ENCODE results near the gene SNAP25.

Gene SNAP25

GRCh38 chr20:10303852-10304251 is 85.2 kb downstream of the SNAP25 start:
- Histone ChIP-seq H3K4me2 (ENCODE audit: low read depth, low read length) (no peak overlapping the region), H3K27me3 (replicated peaks; ENCODE audit: insufficient read depth, low read length) (no peaks in the 10 kb centered on the region), H3K9me3 (replicated peaks; ENCODE audit: insufficient read depth, low read length) (no peaks in the 10 kb centered on the region), H3K36me3 (replicated peaks; ENCODE audit: insufficient read depth, low read length) (no peaks in the 10 kb centered on the region), H2AFZ (ENCODE audit: low read length) (no peak overlapping the region), H3K4me3 (ENCODE audit: low read length) (no peak overlapping the region), H3K9me2 (replicated peaks; ENCODE audit: insufficient read depth, low read length) (no peaks in the 10 kb centered on the region), H3K79me2 (ENCODE audit: low read length) (no peaks in the 10 kb centered on the region), H3F3A (ENCODE audit: insufficient read depth, low read length) (no peaks in the 10 kb centered on the region), H3K4me1 (ENCODE audit: low read length) (no peaks in the 10 kb centered on the region), H3K9ac (ENCODE audit: low read length) (no peak overlapping the region), H3K27ac (ENCODE audit: low read length) (no peak overlapping the region), H4K20me1 (ENCODE audit: insufficient read depth, low read length) (no peaks in the 10 kb centered on the region)
- DNase-seq = no peak
- TF ChIP-seq CTCF (IDR thresholded peaks at IDR 0.05; ENCODE audit: low read length) (no peak), EZH2 (optimal IDR thresholded peaks at IDR 0.05; ENCODE audit: low read depth, low read length) (no peak), EZH2phosphoT487 (IDR thresholded peaks at IDR 0.05; ENCODE audit: low read length) (no peak)

DNA sequence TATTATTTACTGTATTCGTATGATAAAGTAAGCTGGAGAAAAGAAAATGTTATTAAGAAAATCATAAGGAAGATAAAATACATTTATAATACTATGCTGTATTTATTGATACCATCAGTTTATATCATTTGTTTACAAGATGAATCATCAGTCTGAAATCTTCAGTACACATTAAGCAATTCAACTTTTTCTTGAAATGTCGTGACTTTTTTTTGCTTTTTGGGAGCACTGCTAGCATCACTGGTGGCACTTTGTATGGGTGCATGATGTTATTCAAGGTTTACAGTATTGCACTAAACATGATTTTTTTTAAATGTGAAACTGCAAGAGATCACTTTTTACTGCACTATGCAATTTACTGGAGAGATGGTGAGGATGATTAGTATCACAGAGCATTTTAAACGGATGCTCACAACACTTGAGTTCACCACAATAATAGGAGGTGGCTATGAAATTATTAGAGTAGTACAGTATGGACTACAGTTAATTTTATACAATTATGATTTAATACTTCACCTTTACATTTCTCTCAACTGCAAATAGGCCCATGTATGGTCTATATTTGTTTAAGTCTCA is 85.9 kb downstream of the SNAP25 start:
- Histone ChIP-seq H3K79me2 (ENCODE audit: low read length) (no peaks in the 10 kb centered on the region), H3K36me3 (replicated peaks; ENCODE audit: insufficient read depth, low read length) (no peaks in the 10 kb centered on the region), H4K20me1 (ENCODE audit: insufficient read depth, low read length) (no peaks in the 10 kb centered on the region), H3K9me2 (replicated peaks; ENCODE audit: insufficient read depth, low read length) (no peaks in the 10 kb centered on the region), H3K9ac (ENCODE audit: low read length) (no peak overlapping the region), H3K4me1 (ENCODE audit: low read length) (no peaks in the 10 kb centered on the region), H3K27ac (ENCODE audit: low read length) (no peak overlapping the region), H3K4me3 (ENCODE audit: low read length) (no peak overlapping the region), H3F3A (ENCODE audit: insufficient read depth, low read length) (no peaks in the 10 kb centered on the region), H3K4me2 (ENCODE audit: low read depth, low read length) (no peak overlapping the region), H3K27me3 (replicated peaks; ENCODE audit: insufficient read depth, low read length) (no peaks in the 10 kb centered on the region), H3K9me3 (replicated peaks; ENCODE audit: insufficient read depth, low read length) (no peaks in the 10 kb centered on the region), H2AFZ (ENCODE audit: low read length) (no peak overlapping the region)
- no peak for TF ChIP-seq EZH2 (optimal IDR thresholded peaks at IDR 0.05; ENCODE audit: low read depth, low read length)
- TF ChIP-seq EZH2phosphoT487 (IDR thresholded peaks at IDR 0.05; ENCODE audit: low read length) = no peak
- TF ChIP-seq CTCF (IDR thresholded peaks at IDR 0.05; ENCODE audit: low read length) = no peak
- DNase-seq = no peak

- H3F3A ChIP-seq (ENCODE audit: insufficient read depth, low read length) = no peaks in the 10 kb centered on the region
- H3K4me1 ChIP-seq (ENCODE audit: low read length) = no peaks in the 10 kb centered on the region
- H4K20me1 ChIP-seq (ENCODE audit: insufficient read depth, low read length) = no peaks in the 10 kb centered on the region
- H3K9me2 ChIP-seq (replicated peaks; ENCODE audit: insufficient read depth, low read length) = no peaks in the 10 kb centered on the region
- H3K27ac ChIP-seq (ENCODE audit: low read length) = no peak overlapping the region
- no peaks in the 10 kb centered on the region for H3K9me3 ChIP-seq (replicated peaks; ENCODE audit: insufficient read depth, low read length)
- no peak overlapping the region for H3K9ac ChIP-seq (ENCODE audit: low read length)
- no peak for DNase-seq
- H3K4me2 ChIP-seq (ENCODE audit: low read depth, low read length) = no peak overlapping the region
- no peak overlapping the region for H2AFZ ChIP-seq (ENCODE audit: low read length)
- H3K27me3 ChIP-seq (replicated peaks; ENCODE audit: insufficient read depth, low read length) = no peaks in the 10 kb centered on the region
- TF ChIP-seq EZH2phosphoT487 (IDR thresholded peaks at IDR 0.05; ENCODE audit: low read length) (no peak), EZH2 (optimal IDR thresholded peaks at IDR 0.05; ENCODE audit: low read depth, low read length) (no peak), CTCF (IDR thresholded peaks at IDR 0.05; ENCODE audit: low read length) (no peak)
- H3K4me3 ChIP-seq (ENCODE audit: low read length) = no peak overlapping the region
- H3K36me3 ChIP-seq (replicated peaks; ENCODE audit: insufficient read depth, low read length) = no peaks in the 10 kb centered on the region
- H3K79me2 ChIP-seq (ENCODE audit: low read length) = no peaks in the 10 kb centered on the region
Measured at GRCh38 chr20:10306440-10307358, 88.1 kb downstream of the SNAP25 start.
